Adrenal gland (tissue), 5 donors: Measurements from ENCODE around the gene UBTD2.

Experiments
- POLR2A ChIP-seq, 2 donors: fragments of 450-650 bp; IDR thresholded peaks; one replicate each; pipeline ENCODE4 v1.6.1; 2017; ENCODE audit warnings: antibody characterized with exemption in 2 of 2, mild to moderate bottlenecking in 2 of 2, moderate library complexity in 1 of 2
- TF ChIP-seq, protein P1 (sequence below), 6 experiments: fragments of 450-650 bp in 4 of 6; fragments of 200-600 bp in 2 of 6; sonication (generic) in 1 of 6; IDR thresholded peaks; 1 replicate in 5 of 6; 2 replicates in 1 of 6; pipeline versions ENCODE4 v1.5.1 to v1.8.0; 2016 to 2021; ENCODE audit warnings: antibody characterized with exemption in 6 of 6, mild to moderate bottlenecking in 2 of 6, moderate library complexity in 1 of 6
- donor health status: DM: no; HTN: no; CAD: no.

DNA sequence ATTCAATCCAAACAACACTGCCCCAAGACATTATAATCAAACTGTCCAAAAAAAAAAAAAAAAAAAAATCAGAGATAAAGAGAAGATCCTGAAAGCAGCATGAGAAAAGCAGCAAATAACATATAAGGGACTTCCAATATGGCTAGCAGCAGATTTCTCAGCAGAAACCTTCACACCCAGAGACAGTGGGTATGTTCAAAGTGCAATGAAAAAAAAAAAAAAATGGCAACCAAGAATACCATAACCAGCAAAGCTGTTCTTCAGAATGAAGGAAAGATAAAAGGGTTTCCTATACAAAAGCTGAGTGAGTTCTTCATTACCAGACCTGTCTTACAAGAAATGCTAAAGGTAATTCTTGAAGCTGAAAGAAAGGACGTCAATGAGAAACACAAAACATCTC is 32.1 kb downstream of the UBTD2 start:
- TF ChIP-seq, protein P1, sequence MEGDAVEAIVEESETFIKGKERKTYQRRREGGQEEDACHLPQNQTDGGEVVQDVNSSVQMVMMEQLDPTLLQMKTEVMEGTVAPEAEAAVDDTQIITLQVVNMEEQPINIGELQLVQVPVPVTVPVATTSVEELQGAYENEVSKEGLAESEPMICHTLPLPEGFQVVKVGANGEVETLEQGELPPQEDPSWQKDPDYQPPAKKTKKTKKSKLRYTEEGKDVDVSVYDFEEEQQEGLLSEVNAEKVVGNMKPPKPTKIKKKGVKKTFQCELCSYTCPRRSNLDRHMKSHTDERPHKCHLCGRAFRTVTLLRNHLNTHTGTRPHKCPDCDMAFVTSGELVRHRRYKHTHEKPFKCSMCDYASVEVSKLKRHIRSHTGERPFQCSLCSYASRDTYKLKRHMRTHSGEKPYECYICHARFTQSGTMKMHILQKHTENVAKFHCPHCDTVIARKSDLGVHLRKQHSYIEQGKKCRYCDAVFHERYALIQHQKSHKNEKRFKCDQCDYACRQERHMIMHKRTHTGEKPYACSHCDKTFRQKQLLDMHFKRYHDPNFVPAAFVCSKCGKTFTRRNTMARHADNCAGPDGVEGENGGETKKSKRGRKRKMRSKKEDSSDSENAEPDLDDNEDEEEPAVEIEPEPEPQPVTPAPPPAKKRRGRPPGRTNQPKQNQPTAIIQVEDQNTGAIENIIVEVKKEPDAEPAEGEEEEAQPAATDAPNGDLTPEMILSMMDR (IDR thresholded peaks at IDR 0.05): no peak
- no peak for TF ChIP-seq POLR2A (IDR thresholded peaks at IDR 0.05)
